ENCODE data around the gene SRC. TPM values are rescaled to one million over a fixed set of nuclear protein-coding genes. Genes with fewer than 3 reads are reported as not detected.

The SRC gene
- total and polyA plus RNA-seq, 2 of the 8 experiments (the other 6 are each of a cell fraction or from before 2014, with no cell fraction given): 27.6 to 28.8 TPM

GRCh38 chr20:37334450-37334849 is 11.5 kb upstream of the SRC start (continued):
- TF ChIP-seq KDM1A (IDR thresholded peaks at IDR 0.05; ENCODE audit: borderline replicate concordance, low read length): no peak

All from H1 (cell line).